Measurements from ENCODE around the gene CNOT6.

- no peak for TF ChIP-seq CTCF (IDR thresholded peaks at IDR 0.05)
- no peak for TF ChIP-seq POLR2AphosphoS5 (IDR thresholded peaks at IDR 0.05)
- no peak for TF ChIP-seq POLR2A (IDR thresholded peaks at IDR 0.05)
Observed at GRCh38 chr5:180592176-180592575, 98.0 kb downstream of the CNOT6 start.
